ENCODE results near the gene TRPT1. TPM values are rescaled to one million over a fixed set of nuclear protein-coding genes. Genes with fewer than 3 reads are reported as not detected.

The TRPT1 gene, protein sequence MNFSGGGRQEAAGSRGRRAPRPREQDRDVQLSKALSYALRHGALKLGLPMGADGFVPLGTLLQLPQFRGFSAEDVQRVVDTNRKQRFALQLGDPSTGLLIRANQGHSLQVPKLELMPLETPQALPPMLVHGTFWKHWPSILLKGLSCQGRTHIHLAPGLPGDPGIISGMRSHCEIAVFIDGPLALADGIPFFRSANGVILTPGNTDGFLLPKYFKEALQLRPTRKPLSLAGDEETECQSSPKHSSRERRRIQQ
- total RNA-seq, result 10 to 100 TPM; 82.5 to 90.2 (median 87.4) TPM

DNA sequence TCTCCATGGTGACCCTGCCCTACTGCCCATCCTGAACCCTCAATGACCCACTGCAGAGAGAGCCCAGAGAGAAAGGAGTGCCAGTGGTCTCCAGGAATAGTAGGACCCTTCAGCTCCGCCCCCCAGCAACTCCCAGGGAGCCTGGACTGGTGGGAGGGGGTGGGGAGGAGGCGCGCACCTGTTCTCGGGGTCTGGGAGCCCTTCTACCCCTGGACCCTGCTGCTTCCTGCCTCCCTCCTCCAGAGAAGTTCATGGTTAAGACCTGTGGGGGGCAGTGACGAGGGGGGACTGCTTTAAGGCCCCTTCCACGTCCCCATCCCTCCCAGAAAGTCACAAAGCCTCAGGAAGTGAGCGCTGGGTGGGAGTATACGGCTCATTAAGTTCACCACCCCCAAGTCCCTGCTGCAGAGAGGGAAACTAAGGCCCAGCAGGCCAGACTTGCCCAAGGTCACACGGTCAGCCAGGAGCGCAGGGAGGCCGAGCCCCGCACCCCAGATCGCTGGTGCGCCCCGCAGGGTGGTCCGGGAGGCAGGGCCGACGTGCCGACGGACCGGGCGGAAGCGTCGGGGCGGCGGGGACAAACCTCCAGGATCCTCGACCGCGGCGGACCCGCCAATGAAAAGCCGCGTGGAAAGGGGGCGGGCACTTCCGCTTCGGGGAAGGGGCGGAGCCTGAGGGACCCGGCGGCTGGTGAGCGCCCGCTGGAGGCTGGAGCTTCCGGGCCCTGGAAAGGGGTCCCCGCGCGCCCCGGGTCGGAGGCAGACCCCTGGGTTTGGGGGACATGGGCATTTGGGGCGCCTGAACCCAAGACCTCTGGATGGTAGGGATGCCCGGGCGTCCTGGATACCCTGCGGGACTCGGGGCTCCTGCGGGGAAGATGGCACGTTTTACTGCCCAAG, at the start of gene TRPT1, which contains the start of gene NUDT22:
TSS of gene TRPT1 (minus strand) at position 579 of the 899 bp plus-strand sequence. CDS start at position 253, 326 bp downstream.
TSS of gene NUDT22 (plus strand) at position 667 of the 899 bp plus-strand sequence. CDS start 379 bp downstream, outside the sequence.
- Histone ChIP-seq H3K9me3 (no peaks in the 10 kb centered on the region), H3K27me3 (no peaks in the 10 kb centered on the region), H3K4me3 (peak within 1 kb of the TSS; percentile 67 to 87 (median 76)), H3K36me3 (peaks cover 0 to 18% (median 0%) of the 10 kb centered on the region in 3 donors), H3K27ac (peak within 1 kb of the TSS; percentile 86 to 97 (median 92)), H3K4me1 (peaks cover 0 to 37% (median 12%) of the 10 kb centered on the region in 4 donors)
- peak; percentile 92 to 97 (median 97) for DNase-seq
- TF ChIP-seq, protein P1, sequence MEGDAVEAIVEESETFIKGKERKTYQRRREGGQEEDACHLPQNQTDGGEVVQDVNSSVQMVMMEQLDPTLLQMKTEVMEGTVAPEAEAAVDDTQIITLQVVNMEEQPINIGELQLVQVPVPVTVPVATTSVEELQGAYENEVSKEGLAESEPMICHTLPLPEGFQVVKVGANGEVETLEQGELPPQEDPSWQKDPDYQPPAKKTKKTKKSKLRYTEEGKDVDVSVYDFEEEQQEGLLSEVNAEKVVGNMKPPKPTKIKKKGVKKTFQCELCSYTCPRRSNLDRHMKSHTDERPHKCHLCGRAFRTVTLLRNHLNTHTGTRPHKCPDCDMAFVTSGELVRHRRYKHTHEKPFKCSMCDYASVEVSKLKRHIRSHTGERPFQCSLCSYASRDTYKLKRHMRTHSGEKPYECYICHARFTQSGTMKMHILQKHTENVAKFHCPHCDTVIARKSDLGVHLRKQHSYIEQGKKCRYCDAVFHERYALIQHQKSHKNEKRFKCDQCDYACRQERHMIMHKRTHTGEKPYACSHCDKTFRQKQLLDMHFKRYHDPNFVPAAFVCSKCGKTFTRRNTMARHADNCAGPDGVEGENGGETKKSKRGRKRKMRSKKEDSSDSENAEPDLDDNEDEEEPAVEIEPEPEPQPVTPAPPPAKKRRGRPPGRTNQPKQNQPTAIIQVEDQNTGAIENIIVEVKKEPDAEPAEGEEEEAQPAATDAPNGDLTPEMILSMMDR (IDR thresholded peaks at IDR 0.05), result peak in 1 of 6 experiments; percentile 3
- peak; percentile 90 to 91 for TF ChIP-seq POLR2A (IDR thresholded peaks at IDR 0.05)

DNA sequence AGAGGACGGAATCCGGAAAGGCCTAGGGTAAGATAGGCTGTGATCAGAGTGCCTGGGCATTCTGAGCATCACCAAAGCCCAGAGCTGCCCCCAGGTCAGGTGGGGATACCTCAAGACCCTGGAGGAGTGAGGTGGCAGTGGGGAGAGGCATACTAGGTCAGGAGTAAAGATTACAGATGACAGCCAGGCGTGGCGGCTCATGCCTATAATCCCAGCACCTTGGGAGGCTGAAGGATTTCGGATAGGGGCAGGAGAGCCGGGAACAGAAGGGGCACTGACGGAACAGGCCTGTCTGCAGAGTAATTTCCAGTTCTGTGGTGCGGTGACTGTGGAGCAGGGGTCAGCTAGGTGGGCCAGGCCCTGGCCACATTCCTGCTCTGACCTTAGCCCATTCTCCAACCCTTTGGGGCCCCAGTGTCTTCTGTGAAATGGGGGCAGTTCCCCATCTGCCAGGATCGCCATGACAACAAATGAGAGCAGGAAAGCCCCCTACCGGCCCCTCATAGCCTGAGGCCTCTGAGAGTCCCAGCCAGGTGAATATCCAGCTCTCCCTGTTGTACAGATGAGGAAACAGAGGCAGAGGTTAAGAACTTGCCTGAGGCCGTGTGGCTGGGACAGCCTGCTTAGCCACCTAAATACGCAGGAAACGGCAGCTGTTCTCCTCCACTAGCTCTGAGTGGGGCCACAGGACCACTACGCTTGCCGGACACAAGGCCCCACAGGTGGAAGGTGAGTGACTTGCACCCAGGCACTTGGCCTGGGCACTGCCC, 49.2 kb upstream of the TRPT1 start:
- Histone ChIP-seq H3K4me1 (peaks cover 0 to 15% (median 0%) of the 10 kb centered on the region in 4 donors), H3K27ac (no peak overlapping the region), H3K36me3 (peaks cover 0 to 5% (median 0%) of the 10 kb centered on the region in 3 donors), H3K4me3 (no peak overlapping the region), H3K9me3 (no peaks in the 10 kb centered on the region), H3K27me3 (no peaks in the 10 kb centered on the region)
- no peak for DNase-seq
- TF ChIP-seq POLR2A (IDR thresholded peaks at IDR 0.05), result no peak
- TF ChIP-seq, protein P1 (IDR thresholded peaks at IDR 0.05), result no peak

DNA sequence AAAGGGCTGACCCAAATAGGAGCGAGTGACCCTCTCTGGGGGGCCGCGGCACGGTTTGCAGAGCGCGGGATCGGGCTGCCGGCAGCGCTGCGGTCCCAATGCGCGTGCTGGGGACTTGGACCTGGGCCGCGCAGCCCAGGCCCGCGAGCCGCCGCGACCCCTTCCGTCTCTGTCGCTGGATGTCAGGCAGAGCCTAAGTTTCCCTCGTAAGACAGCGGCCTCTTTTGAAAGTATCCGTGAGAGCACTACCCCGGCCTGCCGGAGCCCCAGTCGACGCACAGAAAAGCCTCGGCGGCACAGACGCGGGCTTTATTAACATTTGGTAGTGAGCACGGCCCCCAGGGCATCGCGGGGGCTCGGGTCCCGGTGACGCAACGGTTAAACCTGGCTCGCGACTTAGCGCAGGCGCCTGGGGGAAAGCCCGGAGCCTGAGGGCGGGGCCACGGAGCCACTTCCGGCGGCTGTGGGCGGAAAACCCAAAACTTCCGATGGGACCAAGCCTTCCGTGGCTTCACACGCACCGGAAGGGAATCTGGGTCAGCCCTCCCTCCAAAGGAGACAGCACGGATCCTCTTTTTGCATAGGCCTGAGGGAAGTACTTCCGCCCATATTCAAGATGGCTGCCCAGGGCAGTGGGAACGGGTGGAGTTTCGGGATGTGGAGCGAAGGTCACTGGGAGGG, 43.7 kb upstream of the TRPT1 start:
- Histone ChIP-seq H3K4me3 (peak overlapping the region; percentile 62 to 87 (median 78)), H3K4me1 (peaks cover 7 to 58% (median 12%) of the 10 kb centered on the region in 4 donors), H3K27me3 (no peaks in the 10 kb centered on the region), H3K27ac (peak overlapping the region; percentile 90 to 98 (median 94)), H3K9me3 (no peaks in the 10 kb centered on the region), H3K36me3 (peaks cover 0 to 26% (median 0%) of the 10 kb centered on the region in 3 donors)
- TF ChIP-seq, protein P1 (IDR thresholded peaks at IDR 0.05), result peak in 3 of 6 experiments; percentile 25 to 26 (median 25)
- no peak for TF ChIP-seq POLR2A (IDR thresholded peaks at IDR 0.05)
- DNase-seq, result peak; percentile 94 to 98 (median 98)

DNA sequence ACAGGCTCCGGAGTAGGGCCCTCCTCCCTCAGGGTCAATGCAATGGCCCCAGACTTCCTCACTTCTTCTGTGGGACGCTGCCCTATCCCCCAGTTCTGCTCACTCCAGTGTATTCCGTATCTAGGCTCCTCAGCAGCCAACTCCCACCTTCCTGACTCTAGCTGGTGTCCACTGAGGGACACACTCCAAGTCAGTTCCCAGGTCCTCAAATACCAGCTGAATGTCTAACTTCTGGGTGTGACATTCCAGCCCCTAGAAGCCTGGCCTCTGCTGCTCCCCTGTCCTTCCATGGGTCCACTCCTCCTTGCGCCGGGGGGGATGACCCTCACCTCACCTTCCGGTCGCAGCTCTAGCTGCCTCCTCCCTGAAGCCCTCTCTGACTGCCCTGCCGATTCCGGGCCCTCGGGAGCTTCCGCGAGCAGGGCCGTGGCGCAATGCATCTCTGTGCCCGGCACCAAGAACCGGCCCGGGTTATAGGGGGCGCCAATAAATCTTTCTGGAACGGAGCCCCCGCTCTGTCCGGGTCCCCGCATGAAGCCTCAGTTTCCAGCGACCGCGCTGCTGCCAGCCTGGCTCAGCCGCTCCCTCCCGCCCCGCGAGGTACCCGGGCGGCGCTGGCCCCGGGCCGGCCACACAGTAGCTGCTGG, 43.0 kb upstream of the TRPT1 start:
- Histone ChIP-seq H3K36me3 (peaks cover 0 to 33% (median 0%) of the 10 kb centered on the region in 3 donors), H3K4me3 (peak overlapping the region; percentile 62 to 87 (median 78)), H3K27ac (peak overlapping the region; percentile 90 to 98 (median 94)), H3K27me3 (no peaks in the 10 kb centered on the region), H3K9me3 (no peaks in the 10 kb centered on the region), H3K4me1 (peaks cover 7 to 64% (median 12%) of the 10 kb centered on the region in 4 donors)
- peak in 2 of 3 donors; percentile 58 to 80 for DNase-seq
- TF ChIP-seq, protein P1 (IDR thresholded peaks at IDR 0.05), result no peak
- TF ChIP-seq POLR2A (IDR thresholded peaks at IDR 0.05), result no peak
